ENCODE results near the gene C3orf22.

- TF ChIP-seq SP1 (CRISPR knock-in tag; IDR thresholded peaks at IDR 0.05), result no peak
- TF ChIP-seq HOMEZ (CRISPR knock-in tag; IDR thresholded peaks at IDR 0.05), result no peak
- no peak for TF ChIP-seq HEY1 (CRISPR knock-in tag; IDR thresholded peaks at IDR 0.05; ENCODE audit: borderline replicate concordance)
Observed at GRCh38 chr3:126546549-126547239, 12.0 kb downstream of the C3orf22 start.

All from K562 (cell line).